Gastrocnemius medialis (tissue), 4 donors: ENCODE data around the gene TNRC6A. TPM values are rescaled to one million over a fixed set of nuclear protein-coding genes. Genes with fewer than 3 reads are reported as not detected.
A peak's percentile ranks its signal among the peaks of the same experiment; 100 is the strongest.

Experiments used
- ATAC-seq, 2 donors: fragments of 150-250 bp; one replicate each; pipeline ENCODE4 v1.9.1; 2016
- DNase-seq, 2 donors: peaks; one replicate each; pipeline ENCODE4 v3.0.0-alpha.2; 2019
- H3K27ac ChIP-seq, 4 donors: fragments of 200-600 bp; sonication (generic); 1 replicate in 1 of 4; 2 replicates in 3 of 4; pipeline ENCODE4 v1.5.1; 2016 to 2018; ENCODE audit warnings: mild to moderate bottlenecking in 2 of 4, moderate library complexity in 1 of 4
- H3K27me3 ChIP-seq, 3 donors: fragments of 200-600 bp; sonication (generic) in 2 of 3; 1 replicate in 1 of 3; 2 replicates in 2 of 3; pipeline versions ENCODE4 v1.5.1 to v1.6.0; 2016 to 2019; ENCODE audit warnings: mild to moderate bottlenecking in 1 of 3, moderate library complexity in 1 of 3
- H3K36me3 ChIP-seq, 2 donors: fragments of 200-600 bp; sonication (generic) in 1 of 2; one replicate each; pipeline ENCODE4 v1.5.1; 2017 to 2018
- H3K4me1 ChIP-seq, 2 donors: fragments of 200-600 bp; sonication (generic) in 1 of 2; one replicate each; pipeline ENCODE4 v1.5.1; 2016 to 2017; ENCODE audit warnings: mild to moderate bottlenecking in 2 of 2
- H3K4me3 ChIP-seq, 4 donors: fragments of 200-600 bp; sonication (generic) in 3 of 4; 1 replicate in 1 of 4; 2 replicates in 3 of 4; pipeline ENCODE4 v1.5.1; 2016 to 2019; ENCODE audit warnings: mild to moderate bottlenecking in 2 of 4
- H3K9me3 ChIP-seq, 3 donors: fragments of 200-600 bp; sonication (generic) in 2 of 3; 1 replicate in 1 of 3; 2 replicates in 2 of 3; pipeline ENCODE4 v1.5.1; 2016 to 2019
- POLR2A ChIP-seq, 2 donors: fragments of 450-650 bp; IDR thresholded peaks; one replicate each; pipeline ENCODE4 v1.6.1; 2017; ENCODE audit warnings: antibody characterized with exemption in 2 of 2, mild to moderate bottlenecking in 2 of 2, moderate library complexity in 2 of 2
- in situ Hi-C, 4 donors: fragments of 200-750 bp; cut with MboI; loops; one replicate each; pipeline versions ENCODE4 v1.15.0 to v1.8.0; 2017; ENCODE audit warnings: low sequenced_read_pairs in 4 of 4
- intact Hi-C: fragments of 100-400 bp; cut with DNase I; formaldehyde crosslinking; loops from one replicate; pipeline ENCODE4 v1.15.1; 2023; ENCODE audit warnings: low total_unique reads
- total RNA-seq, 4 donors: library from RNA; depleted of rRNA; stranded (reverse); fragments of >200 nt; gene quantifications; one replicate each; pipeline versions ENCODE4 v1.1.0 to v1.2.3, GENCODE V29; 2016
- TF ChIP-seq, protein P1 (sequence below), 5 experiments: fragments of 450-650 bp in 3 of 5; fragments of 200-600 bp in 2 of 5; sonication (generic) in 2 of 5; IDR thresholded peaks in 4 of 5; conservative IDR thresholded peaks in 1 of 5; 1 replicate in 4 of 5; 2 replicates in 1 of 5; pipeline ENCODE4 v1.5.1; 2016 to 2019; ENCODE audit warnings: antibody characterized with exemption in 5 of 5, mild to moderate bottlenecking in 3 of 5, moderate library complexity in 3 of 5

The TNRC6A gene
- total RNA-seq, 4 donors from 2014 or later, result 16.9 to 26.0 (median 23.1) TPM

GRCh38 chr16:24734382-24734781 lies 4.9 kb downstream of the TNRC6A start:
- in situ Hi-C loops, result no loop called here
- peaks cover 76 to 85% of the 10 kb centered on the region in 2 donors for H3K4me1 ChIP-seq

GRCh38 chr16:24736758-24737157 lies 7.3 kb downstream of the TNRC6A start:
- Histone ChIP-seq H3K4me1 (peaks cover 89 to 98% of the 10 kb centered on the region in 2 donors), H3K4me3 (peak overlapping the region in 1 of 4 donors; percentile 12), H3K27ac (peak overlapping the region; percentile 60 to 94 (median 74)), H3K9me3 (no peaks in the 10 kb centered on the region), H3K27me3 (no peaks in the 10 kb centered on the region), H3K36me3 (peaks cover 0 to 11% of the 10 kb centered on the region in 2 donors)
- in situ Hi-C loops, result no loop called here
- intact Hi-C loops, result loop anchor here (10.0 kb wide), 1 partner anchor 518 kb away; the partner anchor contains the start of gene ZKSCAN2
- DNase-seq, result no peak
- ATAC-seq, result no peak
- TF ChIP-seq POLR2A (IDR thresholded peaks at IDR 0.05), result no peak
- TF ChIP-seq, protein P1, sequence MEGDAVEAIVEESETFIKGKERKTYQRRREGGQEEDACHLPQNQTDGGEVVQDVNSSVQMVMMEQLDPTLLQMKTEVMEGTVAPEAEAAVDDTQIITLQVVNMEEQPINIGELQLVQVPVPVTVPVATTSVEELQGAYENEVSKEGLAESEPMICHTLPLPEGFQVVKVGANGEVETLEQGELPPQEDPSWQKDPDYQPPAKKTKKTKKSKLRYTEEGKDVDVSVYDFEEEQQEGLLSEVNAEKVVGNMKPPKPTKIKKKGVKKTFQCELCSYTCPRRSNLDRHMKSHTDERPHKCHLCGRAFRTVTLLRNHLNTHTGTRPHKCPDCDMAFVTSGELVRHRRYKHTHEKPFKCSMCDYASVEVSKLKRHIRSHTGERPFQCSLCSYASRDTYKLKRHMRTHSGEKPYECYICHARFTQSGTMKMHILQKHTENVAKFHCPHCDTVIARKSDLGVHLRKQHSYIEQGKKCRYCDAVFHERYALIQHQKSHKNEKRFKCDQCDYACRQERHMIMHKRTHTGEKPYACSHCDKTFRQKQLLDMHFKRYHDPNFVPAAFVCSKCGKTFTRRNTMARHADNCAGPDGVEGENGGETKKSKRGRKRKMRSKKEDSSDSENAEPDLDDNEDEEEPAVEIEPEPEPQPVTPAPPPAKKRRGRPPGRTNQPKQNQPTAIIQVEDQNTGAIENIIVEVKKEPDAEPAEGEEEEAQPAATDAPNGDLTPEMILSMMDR (IDR thresholded peaks at IDR 0.05 in 4 of 5, conservative IDR thresholded peaks at IDR 0.05 in 1 of 5), result no peak

More at GRCh38 chr16:24734382-24734781, 4.9 kb downstream of the TNRC6A start:
- Histone ChIP-seq H3K27ac (peak overlapping the region; percentile 27 to 94 (median 89)), H3K9me3 (no peaks in the 10 kb centered on the region), H3K36me3 (peaks cover 0 to 11% of the 10 kb centered on the region in 2 donors), H3K4me3 (no peak overlapping the region), H3K27me3 (no peaks in the 10 kb centered on the region)
- intact Hi-C loops, result loop anchor here (10.0 kb wide), 1 partner anchor 520 kb away; the partner anchor contains the start of gene ZKSCAN2
- TF ChIP-seq, protein P1 (IDR thresholded peaks at IDR 0.05 in 4 of 5, conservative IDR thresholded peaks at IDR 0.05 in 1 of 5), result no peak
- DNase-seq (no peak), ATAC-seq (no peak)

- Histone ChIP-seq H3K9me3 (no peaks in the 10 kb centered on the region), H3K27me3 (no peaks in the 10 kb centered on the region), H3K4me1 (peaks cover 89 to 98% of the 10 kb centered on the region in 2 donors), H3K36me3 (peaks cover 0 to 11% of the 10 kb centered on the region in 2 donors), H3K27ac (peak overlapping the region; percentile 60 to 94 (median 74)), H3K4me3 (peak overlapping the region in 3 of 4 donors; percentile 8 to 23 (median 12))
- in situ Hi-C loops (no loop called here), intact Hi-C loops (loop anchor here (10.0 kb wide), 1 partner anchor 517 kb away; the partner anchor contains the start of gene ZKSCAN2)
- DNase-seq, result no peak
- no peak for TF ChIP-seq POLR2A (IDR thresholded peaks at IDR 0.05)
- TF ChIP-seq, protein P1 (IDR thresholded peaks at IDR 0.05 in 4 of 5, conservative IDR thresholded peaks at IDR 0.05 in 1 of 5), result no peak
- ATAC-seq, result no peak
Observed at GRCh38 chr16:24737391-24737871, 8.0 kb downstream of the TNRC6A start.

DNA sequence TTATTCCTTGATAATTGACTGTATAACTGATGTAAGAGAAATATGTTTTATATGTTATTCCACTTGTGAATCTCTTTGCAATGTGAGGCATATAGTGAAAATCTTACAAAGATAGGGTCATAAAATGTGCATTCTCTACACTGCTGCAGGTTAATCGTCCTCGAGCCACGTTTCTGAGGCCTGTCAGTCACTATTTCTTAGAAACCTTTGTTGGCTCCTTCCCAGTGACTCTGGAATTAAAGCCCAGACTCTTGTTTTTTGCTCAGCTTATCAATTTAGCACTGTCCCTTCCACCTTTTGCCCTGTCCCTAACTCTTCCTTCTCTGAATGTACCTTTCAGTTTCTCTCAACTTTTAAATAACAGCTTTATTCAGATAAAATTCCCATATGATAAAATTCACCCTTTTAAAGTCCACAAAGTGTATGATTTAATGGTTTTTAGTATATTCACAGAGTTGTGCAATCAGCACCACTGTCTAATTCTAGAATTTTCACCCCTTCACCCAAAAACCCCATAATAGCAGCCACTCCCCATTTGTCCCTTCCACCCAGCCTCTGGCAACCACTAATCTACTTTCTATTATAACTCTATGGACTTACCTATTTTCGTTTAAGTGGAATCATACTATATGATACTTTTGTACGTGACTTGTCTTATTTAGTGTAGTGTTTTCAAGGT lies 8.6 kb downstream of the TNRC6A start:
- in situ Hi-C loops, result no loop called here
- no peaks in the 10 kb centered on the region for H3K9me3 ChIP-seq
- intact Hi-C loops, result loop anchor here (10.0 kb wide), 1 partner anchor 517 kb away; the partner anchor contains the start of gene ZKSCAN2

More for the DNA sequence above, 8.6 kb downstream of the TNRC6A start:
- TF ChIP-seq, protein P1 (IDR thresholded peaks at IDR 0.05 in 4 of 5, conservative IDR thresholded peaks at IDR 0.05 in 1 of 5), result no peak
- TF ChIP-seq POLR2A (IDR thresholded peaks at IDR 0.05), result no peak
- peak overlapping the region; percentile 60 to 94 (median 74) for H3K27ac ChIP-seq
- H3K4me3 ChIP-seq, result peak overlapping the region in 1 of 4 donors; percentile 23
- H3K36me3 ChIP-seq, result peaks cover 0 to 7% of the 10 kb centered on the region in 2 donors
- DNase-seq (no peak), ATAC-seq (no peak)
- H3K27me3 ChIP-seq, result no peaks in the 10 kb centered on the region
- peaks cover 90 to 98% of the 10 kb centered on the region in 2 donors for H3K4me1 ChIP-seq
